Measurements from ENCODE around the gene ARHGAP15.

Gene ARHGAP15

DNA sequence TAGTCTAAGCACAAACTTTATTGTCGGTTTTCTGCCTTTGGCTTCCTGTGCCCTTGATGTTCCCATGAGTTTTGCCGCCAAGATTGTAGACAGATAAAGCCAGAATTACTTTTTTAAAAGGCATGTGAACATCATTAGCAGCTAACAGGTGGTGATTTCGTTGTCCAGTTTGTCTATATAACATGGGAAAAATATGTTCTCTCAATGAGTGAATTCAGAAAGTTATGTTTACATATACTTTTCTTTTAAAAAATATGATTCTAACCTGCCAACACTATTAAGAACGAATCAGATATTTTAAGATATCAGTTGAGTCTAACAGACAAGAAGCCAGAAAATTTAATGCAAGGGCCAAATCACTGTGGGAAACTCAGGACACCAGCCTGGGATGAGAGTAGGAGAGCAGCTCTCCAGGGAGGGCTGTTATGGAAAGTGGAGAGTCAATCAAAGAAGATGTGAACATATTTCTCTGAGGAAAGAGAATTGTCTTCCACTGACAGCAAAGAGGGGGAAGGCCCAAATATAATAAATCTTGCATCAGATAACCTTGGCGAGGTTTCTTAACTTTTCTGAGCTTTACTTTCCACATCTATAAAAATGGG, 311.3 kb downstream of the ARHGAP15 start:
- DNase-seq (ENCODE audit: low read depth in 2 of 3, low spot score in 1 of 3) = no peak

DNA sequence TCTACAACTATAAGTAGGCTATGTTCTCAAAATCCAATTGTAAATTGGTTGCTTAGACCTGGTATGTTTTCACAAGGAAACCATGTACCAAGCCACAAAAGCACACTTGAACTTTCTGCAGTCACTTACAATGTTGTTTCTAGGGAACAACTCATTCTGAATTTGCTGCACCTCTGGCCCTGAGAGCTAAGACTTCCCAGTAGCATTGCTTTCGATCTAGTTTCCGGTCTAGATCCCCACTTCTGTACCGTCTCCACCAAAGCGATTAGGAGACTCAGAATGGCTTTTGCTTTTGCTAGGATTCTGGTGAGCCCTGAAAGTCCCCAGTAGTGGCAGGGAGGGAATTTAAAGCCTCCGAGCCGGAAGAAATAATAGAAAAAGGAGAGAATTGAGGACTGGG, 313.0 kb downstream of the ARHGAP15 start:
- DNase-seq (ENCODE audit: low read depth in 2 of 3, low spot score in 1 of 3) = no peak

DNA sequence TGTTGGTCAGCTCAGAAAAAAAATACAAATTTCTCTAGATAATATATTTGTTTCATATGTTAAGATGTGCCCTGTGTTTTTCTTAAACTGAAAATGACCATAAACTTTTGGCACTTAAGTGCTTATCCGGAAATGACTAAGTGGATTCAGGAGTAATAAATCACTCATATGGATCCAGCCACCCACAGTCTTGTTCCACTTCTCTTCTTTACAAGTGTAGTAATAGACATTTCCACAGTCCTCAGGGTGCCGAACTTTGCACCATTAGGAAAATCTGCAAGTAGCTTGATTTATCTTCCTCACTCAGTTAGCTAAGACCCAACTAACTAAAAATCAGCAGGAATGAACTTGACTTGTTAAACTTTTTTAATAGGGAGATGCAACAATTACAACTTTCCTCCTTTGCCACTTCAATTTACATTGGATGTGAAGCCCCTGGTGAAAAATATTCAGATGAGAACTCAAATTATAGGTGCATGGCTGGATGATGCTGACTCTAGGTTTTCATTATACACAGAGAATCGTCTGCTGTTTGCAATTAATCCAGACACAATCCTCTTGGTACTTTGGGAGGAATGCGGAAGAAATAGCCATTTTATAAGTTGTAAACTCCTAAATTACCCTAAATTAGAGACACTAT, 322.5 kb downstream of the ARHGAP15 start:
- DNase-seq (ENCODE audit: low read depth in 2 of 3, low spot score in 1 of 3) = no peak

DNA sequence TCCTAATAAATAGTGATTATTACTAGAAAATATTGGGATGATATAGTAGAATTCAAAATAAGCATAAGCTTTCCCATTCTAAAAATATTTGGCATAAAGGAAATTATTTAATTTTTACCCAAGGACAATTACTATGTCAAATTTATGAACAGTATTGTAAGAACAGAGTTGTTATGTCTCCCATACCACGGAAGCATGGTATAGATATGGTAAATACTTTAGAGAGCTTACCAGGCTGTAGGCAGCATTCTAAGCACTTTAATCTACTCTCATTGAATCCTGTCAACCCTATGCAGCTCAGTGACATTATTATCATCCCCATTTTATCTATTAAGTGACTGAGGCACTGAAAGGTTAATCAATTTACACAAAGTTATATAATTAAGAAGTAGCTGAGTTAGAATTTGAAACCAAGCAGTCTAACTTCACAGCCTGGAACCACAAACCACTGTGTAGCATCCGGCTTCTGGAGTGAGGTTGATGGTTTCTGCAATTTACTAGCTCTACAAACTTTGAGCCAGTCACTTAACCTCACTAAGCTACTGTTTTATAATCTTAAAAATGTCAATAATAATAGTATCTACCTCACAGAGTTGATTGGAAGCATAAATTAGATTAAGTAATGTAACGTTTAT, 323.7 kb downstream of the ARHGAP15 start:
- no peak for DNase-seq (ENCODE audit: low read depth in 2 of 3, low spot score in 1 of 3)

DNA sequence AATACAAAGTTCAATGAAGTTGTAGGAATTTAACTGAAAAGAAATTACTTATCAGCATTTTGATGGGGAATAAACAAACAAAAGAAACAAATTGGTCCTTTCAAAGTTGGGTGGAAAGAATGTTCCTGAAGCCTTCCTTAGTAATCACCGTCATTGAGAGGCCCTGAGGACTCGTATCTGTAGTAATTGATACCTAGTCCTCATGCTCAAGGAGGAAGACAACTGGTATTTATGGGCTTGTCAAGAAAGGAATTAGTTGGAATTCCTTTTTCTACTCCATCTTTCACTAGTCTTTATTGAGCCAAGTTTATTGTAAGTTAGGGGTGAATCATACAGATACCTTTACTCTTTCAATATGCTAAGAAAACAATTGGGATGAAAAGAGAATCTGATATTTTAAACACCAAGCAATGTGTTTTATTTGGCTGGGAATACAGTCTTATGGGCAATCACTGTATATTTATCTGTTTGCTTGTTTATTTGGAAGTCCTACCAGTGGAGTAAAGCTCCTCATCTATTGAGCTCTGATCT, 324.8 kb downstream of the ARHGAP15 start:
- no peak for DNase-seq (ENCODE audit: low read depth in 2 of 3, low spot score in 1 of 3)

DNA sequence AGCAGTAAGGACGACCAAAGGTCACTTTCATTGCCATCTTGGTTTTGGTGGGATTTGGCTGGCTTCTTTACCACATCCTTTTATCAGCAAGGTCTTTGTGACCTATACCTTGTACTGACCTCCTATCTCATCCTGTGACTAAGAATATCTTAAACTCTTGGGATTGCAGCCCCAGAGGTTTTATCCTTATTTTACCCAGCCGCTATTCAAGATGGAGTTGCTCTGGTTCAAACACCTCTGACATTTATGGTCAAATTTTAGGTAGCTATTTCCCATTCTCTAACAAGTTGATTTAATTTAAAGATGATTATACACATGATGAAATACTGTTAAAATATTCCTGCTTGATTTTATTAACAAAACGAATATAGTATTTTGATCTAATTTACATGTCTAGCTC, 326.1 kb downstream of the ARHGAP15 start:
- DNase-seq (ENCODE audit: low read depth in 2 of 3, low spot score in 1 of 3) = no peak

DNA sequence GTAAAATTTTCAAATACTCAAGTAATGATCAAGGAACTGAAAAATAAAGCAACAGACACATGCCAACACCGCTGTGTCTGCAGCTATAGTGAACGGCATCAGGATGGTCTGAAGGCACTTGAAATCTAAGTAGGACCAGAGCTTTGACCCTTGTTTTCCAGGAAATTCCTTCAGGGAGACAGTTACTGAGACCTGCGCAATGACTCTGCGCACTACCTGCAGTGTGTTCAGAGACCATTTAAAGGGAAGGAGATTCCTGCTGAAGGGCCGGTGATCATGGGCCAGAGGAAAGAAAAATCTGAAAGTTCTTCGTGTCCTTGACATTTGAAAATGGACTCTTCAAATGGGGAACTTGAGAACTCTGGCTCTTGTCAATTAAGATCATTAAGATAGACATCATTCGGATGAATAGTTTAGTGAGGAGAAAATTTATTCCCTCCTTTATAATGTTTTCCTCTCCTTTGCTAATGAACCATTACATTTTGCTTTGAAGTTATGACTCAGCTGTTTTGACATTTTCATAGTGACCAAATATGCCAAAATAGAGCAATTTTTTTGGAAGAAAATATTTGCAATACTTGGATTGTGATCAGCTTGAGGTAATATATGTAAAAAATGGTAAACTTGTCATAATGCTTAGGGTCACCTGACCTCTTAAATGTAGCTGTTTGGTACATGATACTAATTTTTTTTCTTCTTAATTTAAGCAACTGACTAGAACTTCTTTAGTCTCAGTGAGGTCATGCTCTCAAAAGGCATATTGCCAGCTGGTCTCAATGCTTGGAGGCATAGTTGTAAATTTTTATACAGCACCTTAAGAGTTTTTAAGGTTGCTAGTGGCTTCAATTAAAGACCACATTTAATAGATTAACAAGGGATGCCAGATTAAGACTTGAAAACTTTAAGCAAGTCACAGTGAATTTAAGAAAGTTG, 329.3 kb downstream of the ARHGAP15 start:
- no peak for DNase-seq (ENCODE audit: low read depth in 2 of 3, low spot score in 1 of 3)

DNA sequence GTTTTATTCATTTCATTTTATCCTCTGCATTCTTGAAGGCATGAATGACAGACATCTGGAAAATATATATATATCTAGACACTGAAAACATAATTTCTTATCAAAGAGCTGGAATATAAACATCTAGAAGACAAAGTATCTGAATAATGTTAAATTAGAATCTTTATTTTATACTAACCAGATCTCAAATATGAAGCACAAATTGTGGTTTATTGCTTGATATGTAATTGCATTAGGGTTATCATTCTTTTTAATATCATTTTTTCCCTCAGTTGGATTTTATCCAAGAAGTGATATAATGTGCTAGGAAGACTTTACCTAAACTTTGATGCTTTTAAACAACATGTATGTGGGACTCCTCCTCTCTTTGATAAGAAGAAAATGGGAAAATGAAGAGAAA, 331.2 kb downstream of the ARHGAP15 start:
- DNase-seq (ENCODE audit: low read depth in 2 of 3, low spot score in 1 of 3) = no peak

DNA sequence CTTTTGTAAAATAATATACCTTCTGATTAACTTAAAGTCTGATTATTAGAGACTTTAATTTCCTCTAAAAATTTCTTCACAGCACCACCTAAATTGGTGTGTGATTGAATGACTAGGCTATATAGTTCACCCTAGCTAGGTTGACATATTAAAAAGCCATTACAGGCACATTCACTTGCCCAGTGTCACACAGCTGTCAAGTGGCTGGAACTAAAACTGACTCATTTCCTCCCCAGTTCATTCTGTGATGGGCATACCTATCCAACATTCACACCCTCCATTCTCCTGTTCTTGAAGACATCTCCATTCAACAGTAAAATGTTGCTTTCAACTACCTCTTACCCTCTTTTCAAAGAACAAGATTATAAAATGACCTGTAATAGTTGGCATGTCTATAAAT, 334.5 kb downstream of the ARHGAP15 start:
- no peak for DNase-seq (ENCODE audit: low read depth in 2 of 3, low spot score in 1 of 3)

DNA sequence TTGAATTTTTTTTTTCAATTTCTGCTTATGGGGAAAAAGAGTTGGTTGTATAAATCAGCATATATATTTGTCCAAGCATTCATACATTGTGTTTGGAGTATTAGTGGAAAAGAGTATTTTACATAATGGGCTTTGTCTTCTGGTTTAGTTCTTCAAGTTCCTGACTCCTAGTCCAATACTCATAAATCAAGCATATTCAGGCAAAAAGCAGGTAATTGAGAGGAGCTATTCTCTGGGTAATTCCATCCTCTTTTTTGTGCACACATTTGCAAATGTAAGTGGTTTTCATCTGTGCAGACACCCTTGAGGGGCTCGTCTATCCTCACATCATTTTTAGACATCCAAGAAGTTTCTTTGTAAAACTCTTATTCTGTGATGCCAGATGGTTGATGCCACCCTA, 337.2 kb downstream of the ARHGAP15 start:
- no peak for DNase-seq (ENCODE audit: low read depth in 2 of 3, low spot score in 1 of 3)

DNA sequence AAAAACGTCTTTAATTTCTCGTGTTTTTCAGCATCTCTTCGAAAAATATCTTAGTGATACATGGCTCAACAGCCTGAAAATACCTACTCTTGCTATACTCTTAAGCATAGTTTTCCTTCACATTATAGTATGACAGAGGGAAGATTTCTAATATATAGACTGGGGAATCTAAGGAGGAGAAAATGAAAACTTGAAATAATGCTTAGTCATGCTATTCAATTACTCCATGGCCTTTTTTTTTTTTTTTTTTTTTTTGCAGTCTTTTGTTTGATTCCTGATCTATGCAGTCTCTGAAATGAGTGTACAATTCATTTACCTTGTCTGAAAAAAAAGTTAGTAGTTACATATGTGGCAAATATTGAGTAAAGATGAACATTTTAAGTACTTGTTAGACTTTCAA, 337.8 kb downstream of the ARHGAP15 start:
- DNase-seq (ENCODE audit: low read depth in 2 of 3, low spot score in 1 of 3) = no peak

DNA sequence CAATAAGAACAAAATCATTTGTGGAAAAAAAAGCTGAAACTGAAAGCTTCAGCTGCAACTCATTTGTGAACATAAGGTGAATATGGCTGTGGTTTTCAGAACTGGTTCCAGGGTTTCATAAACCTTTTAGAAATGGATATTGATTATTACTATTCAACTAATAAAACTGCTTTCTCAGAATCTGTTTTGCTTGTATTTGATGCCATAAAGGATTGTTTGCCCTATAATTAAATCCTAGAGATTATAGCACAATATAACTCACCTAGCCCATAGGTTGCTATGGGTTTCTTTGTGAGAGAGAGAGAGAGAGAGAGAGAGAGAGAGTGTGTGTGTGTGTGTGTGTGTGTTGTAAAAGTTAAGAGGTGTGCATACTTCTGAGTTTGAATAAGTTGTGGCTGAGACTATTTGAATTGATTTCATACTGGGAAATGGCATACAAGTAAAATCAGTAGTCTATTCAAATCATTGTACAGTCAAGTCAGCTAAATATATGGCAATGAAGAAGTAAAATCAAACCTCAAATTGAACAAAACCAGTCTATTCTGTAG, 339.2 kb downstream of the ARHGAP15 start:
- DNase-seq (ENCODE audit: low read depth in 2 of 3, low spot score in 1 of 3) = no peak

DNA sequence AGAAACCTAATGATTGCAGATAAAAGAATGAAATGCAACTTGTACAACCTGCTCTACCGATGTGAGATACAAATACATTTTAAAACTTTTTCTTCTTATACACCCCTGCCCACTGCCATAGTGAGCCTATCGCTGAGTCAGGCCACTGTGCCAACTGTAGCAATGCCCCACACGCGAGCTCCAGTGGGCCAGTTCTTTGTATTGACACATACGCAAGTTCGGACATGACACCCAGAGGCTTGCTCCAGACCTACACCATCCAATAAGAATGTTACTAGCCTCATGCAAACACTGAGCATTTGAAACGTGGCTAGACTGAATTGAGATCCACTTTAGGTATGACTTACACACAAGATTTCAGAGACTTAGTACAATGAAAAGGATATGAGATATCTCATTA, 340.1 kb downstream of the ARHGAP15 start:
- no peak for DNase-seq (ENCODE audit: low read depth in 2 of 3, low spot score in 1 of 3)

DNA sequence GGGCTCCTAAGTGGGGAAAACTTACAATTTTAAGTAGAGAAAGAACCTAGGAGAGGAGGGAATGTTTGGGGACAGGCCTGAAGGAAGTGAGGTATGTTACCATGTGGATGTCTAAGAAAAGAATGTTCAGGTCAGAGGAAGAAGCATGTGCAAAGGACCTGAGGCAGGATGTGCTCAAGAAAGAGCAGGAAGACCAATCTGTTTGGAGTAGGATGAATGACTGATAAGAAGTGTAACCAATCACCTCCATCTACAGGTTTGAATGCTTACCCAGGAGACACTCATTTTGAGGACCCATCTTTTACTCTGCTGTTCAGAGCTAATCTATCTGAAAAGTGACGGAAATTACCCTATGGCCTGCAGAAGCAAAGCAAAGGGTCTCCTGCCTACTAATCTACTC, 342.3 kb downstream of the ARHGAP15 start:
- DNase-seq (ENCODE audit: low read depth in 2 of 3, low spot score in 1 of 3) = no peak

DNA sequence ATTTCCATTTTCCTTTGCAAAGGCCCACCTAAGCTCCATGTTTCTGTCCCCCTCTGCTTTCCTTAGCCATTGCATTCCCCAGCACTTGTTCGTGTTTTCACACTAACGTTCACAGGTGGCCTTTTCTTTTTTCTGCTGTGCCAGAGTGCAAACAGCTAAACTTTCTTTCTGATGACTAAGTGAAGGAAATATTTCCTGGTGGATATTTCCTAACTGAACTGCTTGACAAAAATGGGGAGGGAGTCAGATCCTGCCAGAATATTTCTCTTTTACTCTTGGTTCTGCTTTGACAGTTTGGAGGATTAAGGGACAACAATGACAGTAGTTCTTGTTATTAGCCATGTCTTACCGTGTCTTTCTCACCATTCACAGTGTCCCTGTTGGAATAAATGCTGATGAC, 344.0 kb downstream of the ARHGAP15 start:
- DNase-seq (ENCODE audit: low read depth in 2 of 3, low spot score in 1 of 3) = no peak

DNA sequence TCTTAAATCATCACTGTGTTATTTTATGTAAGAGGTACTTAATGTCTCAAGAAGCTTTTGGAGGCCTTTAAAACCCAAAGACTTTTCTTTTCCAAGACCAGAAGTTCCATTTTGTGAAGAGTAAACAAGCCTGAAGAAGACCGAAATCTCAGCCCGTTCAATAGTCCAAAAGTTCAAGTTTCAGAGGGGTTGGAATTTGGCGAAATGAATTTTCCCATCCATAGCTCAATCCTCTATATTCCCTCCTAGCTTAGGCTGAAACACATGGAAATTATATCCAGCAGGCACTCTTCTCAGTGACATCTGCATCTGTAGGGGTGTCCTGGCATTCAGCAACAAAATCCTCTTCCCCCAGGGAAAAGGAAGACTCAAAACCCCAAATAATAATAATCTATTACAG, 344.6 kb downstream of the ARHGAP15 start:
- no peak for DNase-seq (ENCODE audit: low read depth in 2 of 3, low spot score in 1 of 3)

DNA sequence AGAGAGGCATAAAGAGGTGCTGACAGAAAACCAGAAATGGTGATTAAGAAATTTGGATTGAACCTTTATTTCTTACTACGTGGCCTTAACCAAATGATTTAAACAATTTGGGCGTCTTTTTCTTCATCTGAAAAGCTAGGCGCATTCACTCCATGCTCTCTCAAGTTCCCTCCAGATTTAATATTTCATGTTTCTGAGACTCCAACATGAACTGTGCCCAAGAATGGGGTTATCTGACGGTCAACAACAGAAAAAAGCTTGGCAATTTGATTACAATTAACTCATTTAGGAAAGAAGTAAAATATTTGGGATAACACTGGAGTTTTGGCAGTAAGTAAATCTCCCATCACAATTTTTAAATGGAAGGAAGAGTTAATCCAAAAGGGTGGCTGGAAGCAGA, 345.4 kb downstream of the ARHGAP15 start:
- DNase-seq (ENCODE audit: low read depth in 2 of 3, low spot score in 1 of 3) = no peak

DNA sequence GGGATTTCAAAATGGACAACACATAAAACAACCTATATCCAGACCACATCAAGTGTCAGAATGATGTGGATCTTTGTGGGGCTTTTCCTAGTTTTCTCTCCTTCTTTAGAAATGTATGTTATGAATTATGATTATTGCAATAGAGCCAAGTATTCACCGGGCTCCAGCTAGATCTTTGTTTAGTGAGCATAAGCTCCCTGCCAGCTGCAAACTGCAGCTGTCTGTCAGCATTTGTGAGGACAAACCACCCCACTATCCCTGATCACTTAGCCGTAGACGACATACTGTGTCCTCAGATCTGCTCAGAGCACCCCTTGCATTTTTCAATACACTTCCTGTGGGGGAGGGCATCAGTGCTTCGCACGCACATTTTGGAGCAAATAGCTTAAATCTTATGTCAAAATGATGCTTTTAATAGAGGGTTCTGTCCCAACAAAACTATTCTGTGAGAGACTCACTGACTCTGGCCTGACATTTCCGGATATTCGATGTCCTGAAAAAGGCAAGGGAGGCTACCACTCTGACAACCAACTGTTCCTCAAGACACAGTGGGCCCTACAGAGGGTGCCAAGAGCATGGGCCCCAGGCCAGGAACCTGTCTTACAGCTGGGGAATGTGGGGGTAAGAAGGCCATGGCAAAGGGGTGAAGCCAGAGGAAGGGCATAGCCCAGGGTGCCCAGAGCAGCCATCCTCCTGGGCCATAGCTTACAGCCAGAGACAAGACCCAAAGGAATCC, 346.0 kb downstream of the ARHGAP15 start:
- DNase-seq (ENCODE audit: low read depth in 2 of 3, low spot score in 1 of 3) = no peak

DNA sequence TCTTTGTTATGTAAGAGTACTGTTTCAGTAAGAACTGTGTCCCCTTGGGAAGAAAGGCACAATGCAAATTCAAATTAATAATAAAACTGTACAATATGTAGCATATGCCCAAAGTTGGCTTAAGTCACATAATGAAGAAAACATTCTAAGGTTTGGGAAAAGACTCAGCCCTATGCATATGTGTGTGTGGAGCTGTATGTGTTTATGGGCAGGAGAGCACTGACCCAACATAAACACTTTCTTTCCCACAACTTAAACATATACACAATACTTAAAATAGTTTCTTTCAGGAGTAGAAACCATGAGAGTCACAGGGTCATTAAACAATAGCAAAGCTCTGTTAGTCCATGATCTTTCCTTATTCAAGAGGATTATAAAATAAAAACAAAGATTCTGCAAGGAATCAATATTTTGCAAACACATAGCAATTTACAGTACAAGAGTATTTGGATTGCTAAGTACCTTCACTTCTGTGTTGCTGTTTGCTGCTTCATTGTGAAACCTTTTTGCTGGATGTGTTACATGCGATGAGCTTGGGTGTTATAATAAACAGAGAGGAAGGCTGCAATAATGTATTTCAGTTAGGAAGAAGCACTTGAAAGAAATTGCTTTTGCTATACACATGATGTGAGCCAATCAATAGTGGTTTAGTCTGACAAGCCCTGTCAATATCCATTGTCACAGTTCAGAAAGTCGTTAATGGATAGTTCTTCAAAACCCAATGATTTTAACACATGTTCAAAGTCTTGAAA, 347.3 kb downstream of the ARHGAP15 start:
- DNase-seq (ENCODE audit: low read depth in 2 of 3, low spot score in 1 of 3) = no peak

Data from stimulated activated CD4-positive, alpha-beta T cell treated with anti-CD3 and anti-CD28 coated beads, Interleukin-12 subunit alpha, Interleukin-12 subunit beta, amount 100 ng/mL, for 48 hours (primary cell).